Natural killer cell (primary cell): ENCODE measurements around the gene LEFTY2. TPM values are rescaled to one million over a fixed set of nuclear protein-coding genes. Genes with fewer than 3 reads are reported as not detected.
A peak's percentile ranks its signal among the peaks of the same experiment; 100 is the strongest.

Source experiments
- ATAC-seq, 3 donors: fragments of 150-1000 bp in 2 of 3; fragments of 200-7000 bp in 1 of 3; cut with Tn5 transposase; 1 replicate in 1 of 3; 2 replicates in 2 of 3; pipeline ENCODE4 v1.10.0; 2021; ENCODE audit warnings: mild to moderate bottlenecking in 2 of 3, moderate library complexity in 2 of 3
- DNase-seq, 2 donors: peaks; one replicate each; pipeline versions ENCODE4 v3.0.0 to v3.0.0-alpha.2; 2013 to 2021; ENCODE audit warnings: mixed read lengths in 1 of 2
- H3K27ac ChIP-seq: one replicate; pipeline ENCODE4 v1.5.1; 2013; ENCODE audit warnings: mild to moderate bottlenecking, low read length
- H3K27me3 ChIP-seq: one replicate; pipeline ENCODE4 v1.6.1; 2013; ENCODE audit warnings: low read length; ENCODE audit not compliant: control insufficient read depth, insufficient read depth
- H3K36me3 ChIP-seq: one replicate; pipeline ENCODE4 v1.6.1; 2013; ENCODE audit warnings: low read length; ENCODE audit not compliant: control insufficient read depth, insufficient read depth
- H3K4me1 ChIP-seq: one replicate; pipeline ENCODE4 v1.6.1; 2013; ENCODE audit warnings: low read length; ENCODE audit not compliant: control insufficient read depth, insufficient read depth
- H3K4me3 ChIP-seq: one replicate; pipeline ENCODE4 v1.5.1; 2013; ENCODE audit warnings: low read length
- H3K9me3 ChIP-seq: one replicate; pipeline ENCODE4 v1.6.1; 2013; ENCODE audit warnings: low read length; ENCODE audit not compliant: control insufficient read depth, insufficient read depth
- H3K27ac Mint-ChIP-seq, 2 donors: one replicate each; pipeline ENCODE4 v1.8.0; 2022; ENCODE audit warnings: mild to moderate bottlenecking in 2 of 2, mixed read lengths in 2 of 2, moderate library complexity in 1 of 2
- H3K27me3 Mint-ChIP-seq, 2 donors: one replicate each; pipeline ENCODE4 v1.8.0; 2022; ENCODE audit warnings: low read depth in 2 of 2, mixed read lengths in 2 of 2
- H3K36me3 Mint-ChIP-seq: one replicate; pipeline ENCODE4 v1.8.0; 2022; ENCODE audit warnings: mixed read lengths
- H3K4me1 Mint-ChIP-seq, 2 donors: one replicate each; pipeline ENCODE4 v1.8.0; 2022; ENCODE audit warnings: mixed read lengths in 2 of 2
- H3K4me3 Mint-ChIP-seq: one replicate; pipeline ENCODE4 v1.8.0; 2022; ENCODE audit warnings: mild to moderate bottlenecking, moderate library complexity, mixed read lengths
- H3K9me3 Mint-ChIP-seq, 2 donors: one replicate each; pipeline ENCODE4 v1.8.0; 2022; ENCODE audit warnings: mixed read lengths in 2 of 2
- WGBS: methylation state at CpG from one replicate; pipeline ENCODE4 v1.1.7; 2013; ENCODE audit warnings: missing lambda C conversion rate; ENCODE audit not compliant: insufficient coverage; 5-methylcytosine and 5-hydroxymethylcytosine counted together
- intact Hi-C: fragments of 100-400 bp; cut with micrococcal nuclease; formaldehyde crosslinking; loops from one replicate; pipeline ENCODE4 v1.14.2; 2022
- total RNA-seq, 4 donors: library from RNA; stranded (reverse); fragments of 120-200 nt in 1 of 4; gene quantifications; one replicate each; pipeline versions ENCODE4 v1.2.3 to v1.2.4, GENCODE V29; 2013 to 2022
- TF ChIP-seq, protein P1 (sequence below): fragments of 200-600 bp; IDR thresholded peaks from one replicate; pipeline ENCODE4 v1.8.0; 2022; ENCODE audit warnings: antibody characterized with exemption

Gene LEFTY2
- total RNA-seq, 3 donors from 2014 or later (not counting 1 experiment from before 2014, with no cell fraction given) = not detected

DNA sequence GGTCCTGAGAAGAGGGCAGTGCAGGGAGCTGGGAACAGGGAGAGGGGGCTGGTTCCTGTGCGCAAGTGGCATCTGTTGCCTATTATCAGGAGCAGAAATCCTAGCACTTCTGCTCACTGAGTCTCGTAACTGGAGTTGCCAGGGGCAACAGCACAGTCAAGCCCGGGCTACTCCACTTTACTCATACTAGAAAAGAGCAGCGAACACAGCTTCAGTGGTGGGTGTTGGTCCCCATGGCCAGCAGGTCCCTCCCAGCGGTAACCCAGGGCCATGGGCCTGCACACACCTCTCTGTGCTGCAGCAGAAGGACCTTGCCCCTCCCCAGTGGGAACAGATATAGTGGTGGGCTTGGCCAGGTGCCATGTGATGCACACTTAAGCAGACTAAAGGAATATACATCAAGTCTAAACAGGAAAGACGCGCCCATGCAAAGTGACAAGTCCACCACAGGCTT, 25.5 kb downstream of the LEFTY2 start:
- H3K4me1 Mint-ChIP-seq = peaks cover 32 to 39% of the 10 kb centered on the region in 2 donors
- WGBS = 90% methylated on average over 7 of the region's 7 CpGs
- peak overlapping the region; percentile 28 for H3K4me3 Mint-ChIP-seq
- intact Hi-C loops = no loop called here
- TF ChIP-seq, protein P1, sequence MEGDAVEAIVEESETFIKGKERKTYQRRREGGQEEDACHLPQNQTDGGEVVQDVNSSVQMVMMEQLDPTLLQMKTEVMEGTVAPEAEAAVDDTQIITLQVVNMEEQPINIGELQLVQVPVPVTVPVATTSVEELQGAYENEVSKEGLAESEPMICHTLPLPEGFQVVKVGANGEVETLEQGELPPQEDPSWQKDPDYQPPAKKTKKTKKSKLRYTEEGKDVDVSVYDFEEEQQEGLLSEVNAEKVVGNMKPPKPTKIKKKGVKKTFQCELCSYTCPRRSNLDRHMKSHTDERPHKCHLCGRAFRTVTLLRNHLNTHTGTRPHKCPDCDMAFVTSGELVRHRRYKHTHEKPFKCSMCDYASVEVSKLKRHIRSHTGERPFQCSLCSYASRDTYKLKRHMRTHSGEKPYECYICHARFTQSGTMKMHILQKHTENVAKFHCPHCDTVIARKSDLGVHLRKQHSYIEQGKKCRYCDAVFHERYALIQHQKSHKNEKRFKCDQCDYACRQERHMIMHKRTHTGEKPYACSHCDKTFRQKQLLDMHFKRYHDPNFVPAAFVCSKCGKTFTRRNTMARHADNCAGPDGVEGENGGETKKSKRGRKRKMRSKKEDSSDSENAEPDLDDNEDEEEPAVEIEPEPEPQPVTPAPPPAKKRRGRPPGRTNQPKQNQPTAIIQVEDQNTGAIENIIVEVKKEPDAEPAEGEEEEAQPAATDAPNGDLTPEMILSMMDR = no peak
- Histone ChIP-seq H3K27me3 (no peaks in the 10 kb centered on the region), H3K36me3 (peaks cover 30% of the 10 kb centered on the region), H3K4me1 (peaks cover 23% of the 10 kb centered on the region), H3K27ac (no peak overlapping the region), H3K9me3 (no peaks in the 10 kb centered on the region), H3K4me3 (no peak overlapping the region)
- no peaks in the 10 kb centered on the region for H3K9me3 Mint-ChIP-seq
- H3K36me3 Mint-ChIP-seq = no peaks in the 10 kb centered on the region
- DNase-seq (no peak), ATAC-seq (peak in 1 of 3 donors; percentile 22)
- peak overlapping the region in 1 of 2 donors; percentile 61 for H3K27ac Mint-ChIP-seq
- no peaks in the 10 kb centered on the region for H3K27me3 Mint-ChIP-seq

DNA sequence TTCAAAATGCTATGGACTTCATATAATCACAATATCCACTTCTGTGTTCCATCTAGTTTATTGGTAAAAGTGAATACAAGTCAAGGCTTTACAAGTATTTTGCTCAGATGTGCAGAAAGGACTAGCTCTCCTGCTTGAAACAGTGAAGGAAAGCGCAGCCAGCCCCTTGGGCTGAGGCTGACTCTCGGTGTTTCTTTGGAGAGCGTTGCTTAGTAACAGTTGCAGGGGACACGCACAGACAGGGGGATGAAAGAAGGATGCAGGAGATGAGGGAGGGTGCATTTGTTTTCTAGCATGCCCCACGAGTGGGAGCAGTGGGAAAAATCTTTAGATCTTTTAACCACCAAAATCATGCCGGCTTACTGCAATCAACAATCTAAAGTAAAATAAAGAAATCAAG, 26.1 kb downstream of the LEFTY2 start:
- Histone ChIP-seq H3K9me3 (no peaks in the 10 kb centered on the region), H3K27ac (no peak overlapping the region), H3K27me3 (no peaks in the 10 kb centered on the region), H3K4me3 (no peak overlapping the region), H3K36me3 (peaks cover 26% of the 10 kb centered on the region), H3K4me1 (peaks cover 23% of the 10 kb centered on the region)
- no peaks in the 10 kb centered on the region for H3K36me3 Mint-ChIP-seq
- TF ChIP-seq, protein P1 = no peak
- no peak for DNase-seq
- H3K4me1 Mint-ChIP-seq = peaks cover 33 to 42% of the 10 kb centered on the region in 2 donors
- WGBS = 97% methylated on average over 4 of the region's 6 CpGs
- no peaks in the 10 kb centered on the region for H3K27me3 Mint-ChIP-seq
- no peak overlapping the region for H3K4me3 Mint-ChIP-seq
- intact Hi-C loops = no loop called here
- H3K27ac Mint-ChIP-seq = peak overlapping the region in 1 of 2 donors; percentile 61
- H3K9me3 Mint-ChIP-seq = no peaks in the 10 kb centered on the region
- ATAC-seq = no peak

DNA sequence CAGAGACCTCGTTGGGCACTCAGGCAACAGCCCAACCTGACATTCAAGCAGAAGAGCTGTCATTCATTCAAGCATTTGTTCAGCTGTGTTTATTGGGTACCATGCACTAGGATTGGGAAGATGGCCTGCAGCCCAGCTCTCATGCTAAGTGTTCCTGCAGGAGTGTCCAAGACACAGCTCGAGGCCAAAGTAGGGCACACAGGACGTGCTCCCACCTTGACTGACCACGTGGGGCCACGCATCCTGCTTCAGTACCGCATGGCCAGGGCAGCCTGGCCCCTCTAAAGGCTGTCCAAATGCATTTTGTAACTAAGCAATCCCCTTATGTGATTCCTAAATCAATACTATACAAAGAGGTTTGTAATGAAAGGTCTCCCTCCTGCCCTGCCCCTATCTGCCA, 26.6 kb downstream of the LEFTY2 start:
- no peak overlapping the region for H3K4me3 ChIP-seq
- peaks cover 20% of the 10 kb centered on the region for H3K36me3 ChIP-seq
- WGBS = 86% methylated on average over 6 of the region's 6 CpGs
- H3K27me3 Mint-ChIP-seq = no peaks in the 10 kb centered on the region
- H3K9me3 ChIP-seq = no peaks in the 10 kb centered on the region
- no peaks in the 10 kb centered on the region for H3K9me3 Mint-ChIP-seq
- no peaks in the 10 kb centered on the region for H3K36me3 Mint-ChIP-seq
- TF ChIP-seq, protein P1 = no peak
- H3K4me1 ChIP-seq = peaks cover 23% of the 10 kb centered on the region
- no peak overlapping the region for H3K27ac Mint-ChIP-seq
- ATAC-seq (no peak), DNase-seq (no peak)
- intact Hi-C loops = no loop called here
- H3K27ac ChIP-seq = no peak overlapping the region
- peaks cover 36 to 37% of the 10 kb centered on the region in 2 donors for H3K4me1 Mint-ChIP-seq
- H3K4me3 Mint-ChIP-seq = no peak overlapping the region
- H3K27me3 ChIP-seq = no peaks in the 10 kb centered on the region
